Calu3 (cell line): ENCODE results near the gene LRRFIP2. TPM values are rescaled to one million over a fixed set of nuclear protein-coding genes. Genes with fewer than 3 reads are reported as not detected.

Experiments
- BruUV-seq: library from RNA; stranded (reverse); fragments of 400-500 nt; replicated peaks from 2 replicates; lab custom pipeline; 2021; lab: Mats Ljungman, UMichigan
- CTCF ChIA-PET: fragments of 300-600 bp; sonication (Branson Sonifier 250); formaldehyde crosslinking; loops from one replicate; lab custom pipeline; 2022; ENCODE audit warnings: antibody characterized with exemption; lab: Charles Lee
- DNase-seq: peaks from one replicate; pipeline ENCODE4 v3.0.0; 2022
- H3K27ac Mint-ChIP-seq: one replicate; pipeline ENCODE4 v1.8.0; 2022; ENCODE audit warnings: mixed read lengths; ENCODE audit not compliant: unreplicated experiment
- H3K27me3 Mint-ChIP-seq: one replicate; pipeline ENCODE4 v1.8.0; 2022; ENCODE audit warnings: mixed read lengths; ENCODE audit not compliant: unreplicated experiment
- H3K36me3 Mint-ChIP-seq: one replicate; pipeline ENCODE4 v1.8.0; 2022; ENCODE audit warnings: mild to moderate bottlenecking, moderate library complexity, mixed read lengths; ENCODE audit not compliant: insufficient read depth, unreplicated experiment
- H3K4me1 Mint-ChIP-seq: one replicate; pipeline ENCODE4 v1.8.0; 2022; ENCODE audit warnings: mild to moderate bottlenecking, low read depth, mixed read lengths; ENCODE audit not compliant: unreplicated experiment
- H3K4me3 Mint-ChIP-seq: one replicate; pipeline ENCODE4 v1.8.0; 2022; ENCODE audit warnings: mild to moderate bottlenecking, low read depth, moderate library complexity, mixed read lengths; ENCODE audit not compliant: unreplicated experiment
- H3K9me3 Mint-ChIP-seq: one replicate; pipeline ENCODE4 v1.8.0; 2022; ENCODE audit warnings: low read depth, mixed read lengths; ENCODE audit not compliant: unreplicated experiment
- intact Hi-C: fragments of 100-400 bp; cut with micrococcal nuclease; formaldehyde crosslinking; loops from one replicate; pipeline ENCODE4 v1.10.0; 2022; ENCODE audit not compliant: unreplicated experiment
- total RNA-seq: library from RNA; stranded (reverse); gene quantifications from 2 replicates; pipeline ENCODE4 v1.2.3, GENCODE V29; 2022
- TF ChIP-seq, protein P1 (sequence below): fragments of 200-600 bp; IDR thresholded peaks from one replicate; pipeline ENCODE4 v1.8.0; 2022; ENCODE audit warnings: antibody characterized with exemption; ENCODE audit not compliant: unreplicated experiment

The LRRFIP2 gene
- total RNA-seq, 1 experiment from 2014 or later: 38.8 TPM

DNA sequence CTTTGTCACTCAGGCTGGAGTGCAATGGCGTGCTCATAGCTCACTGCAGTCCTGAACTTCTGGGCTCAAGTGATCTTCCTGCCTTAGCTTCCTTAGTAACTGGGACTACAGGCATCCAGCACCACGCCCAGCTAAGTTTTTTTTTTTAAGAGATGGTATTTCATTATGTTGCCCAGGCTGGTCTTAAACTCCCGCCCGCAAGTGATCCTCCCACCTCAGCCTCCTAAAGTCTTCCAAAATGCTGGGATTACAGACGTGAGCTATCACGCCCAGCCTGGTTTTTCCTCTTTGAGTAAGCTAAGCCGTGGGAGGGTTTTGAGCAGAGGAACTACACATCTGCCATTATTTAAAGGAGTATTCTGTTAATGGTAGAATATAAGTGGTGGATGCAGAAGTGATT, 7.4 kb upstream of the LRRFIP2 start:
- intact Hi-C loops: loop anchor here (2.0 kb wide), 1 partner anchor 39 kb away; no protein-coding TSS in a partner anchor

GRCh38 chr3:37179144-37179967, 5.0 kb upstream of the LRRFIP2 start:
- Mint-ChIP-seq H3K4me3 (no peak overlapping the region), H3K27ac (no peak overlapping the region), H3K27me3 (no peaks in the 10 kb centered on the region), H3K4me1 (peaks cover 26% of the 10 kb centered on the region), H3K36me3 (peaks cover 31% of the 10 kb centered on the region), H3K9me3 (no peaks in the 10 kb centered on the region)
- no peak for DNase-seq
- TF ChIP-seq, protein P1, sequence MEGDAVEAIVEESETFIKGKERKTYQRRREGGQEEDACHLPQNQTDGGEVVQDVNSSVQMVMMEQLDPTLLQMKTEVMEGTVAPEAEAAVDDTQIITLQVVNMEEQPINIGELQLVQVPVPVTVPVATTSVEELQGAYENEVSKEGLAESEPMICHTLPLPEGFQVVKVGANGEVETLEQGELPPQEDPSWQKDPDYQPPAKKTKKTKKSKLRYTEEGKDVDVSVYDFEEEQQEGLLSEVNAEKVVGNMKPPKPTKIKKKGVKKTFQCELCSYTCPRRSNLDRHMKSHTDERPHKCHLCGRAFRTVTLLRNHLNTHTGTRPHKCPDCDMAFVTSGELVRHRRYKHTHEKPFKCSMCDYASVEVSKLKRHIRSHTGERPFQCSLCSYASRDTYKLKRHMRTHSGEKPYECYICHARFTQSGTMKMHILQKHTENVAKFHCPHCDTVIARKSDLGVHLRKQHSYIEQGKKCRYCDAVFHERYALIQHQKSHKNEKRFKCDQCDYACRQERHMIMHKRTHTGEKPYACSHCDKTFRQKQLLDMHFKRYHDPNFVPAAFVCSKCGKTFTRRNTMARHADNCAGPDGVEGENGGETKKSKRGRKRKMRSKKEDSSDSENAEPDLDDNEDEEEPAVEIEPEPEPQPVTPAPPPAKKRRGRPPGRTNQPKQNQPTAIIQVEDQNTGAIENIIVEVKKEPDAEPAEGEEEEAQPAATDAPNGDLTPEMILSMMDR: no peak
- CTCF ChIA-PET: interaction anchor here (0.6 kb wide), 1 partner anchor 1780 kb away, joined by 3 read pairs; no protein-coding TSS in a partner anchor
- BruUV-seq: no TSS peak
- intact Hi-C loops: no loop called here

More for the DNA sequence above, 7.4 kb upstream of the LRRFIP2 start:
- CTCF ChIA-PET: no interaction called here
- H3K4me3 Mint-ChIP-seq: no peak overlapping the region
- H3K9me3 Mint-ChIP-seq: no peaks in the 10 kb centered on the region
- DNase-seq: no peak
- peaks cover 11% of the 10 kb centered on the region for H3K36me3 Mint-ChIP-seq
- no TSS peak for BruUV-seq
- TF ChIP-seq, protein P1: no peak
- H3K27me3 Mint-ChIP-seq: no peaks in the 10 kb centered on the region
- no peak overlapping the region for H3K27ac Mint-ChIP-seq
- H3K4me1 Mint-ChIP-seq: peaks cover 26% of the 10 kb centered on the region

- Mint-ChIP-seq H3K27ac (no peak overlapping the region), H3K4me3 (peak overlapping the region; percentile 91), H3K36me3 (peaks cover 26% of the 10 kb centered on the region), H3K27me3 (no peaks in the 10 kb centered on the region), H3K4me1 (peaks cover 9% of the 10 kb centered on the region), H3K9me3 (no peaks in the 10 kb centered on the region)
- intact Hi-C loops: no loop called here
- CTCF ChIA-PET: no interaction called here
- no TSS peak for BruUV-seq
- TF ChIP-seq, protein P1: no peak
- no peak for DNase-seq
These were observed 576 bp downstream of the LRRFIP2 start for GRCh38 chr3:37173806-37174205.

- no peak overlapping the region for H3K4me3 Mint-ChIP-seq
- H3K27ac Mint-ChIP-seq: no peak overlapping the region
- peaks cover 14% of the 10 kb centered on the region for H3K36me3 Mint-ChIP-seq
- no peaks in the 10 kb centered on the region for H3K9me3 Mint-ChIP-seq
- TF ChIP-seq, protein P1: no peak
- CTCF ChIA-PET: no interaction called here
- no peaks in the 10 kb centered on the region for H3K27me3 Mint-ChIP-seq
- intact Hi-C loops: no loop called here
- H3K4me1 Mint-ChIP-seq: peaks cover 9% of the 10 kb centered on the region
- BruUV-seq: no TSS peak
- no peak for DNase-seq
These were observed 3.2 kb downstream of the LRRFIP2 start for GRCh38 chr3:37171144-37171543.
